Measurements from ENCODE around the gene USP35. TPM values are rescaled to one million over a fixed set of nuclear protein-coding genes. Genes with fewer than 3 reads are reported as not detected.

USP35 gene
- total RNA-seq, 4 donors from 2014 or later = 7.1 to 14.5 (median 10.6) TPM

DNA sequence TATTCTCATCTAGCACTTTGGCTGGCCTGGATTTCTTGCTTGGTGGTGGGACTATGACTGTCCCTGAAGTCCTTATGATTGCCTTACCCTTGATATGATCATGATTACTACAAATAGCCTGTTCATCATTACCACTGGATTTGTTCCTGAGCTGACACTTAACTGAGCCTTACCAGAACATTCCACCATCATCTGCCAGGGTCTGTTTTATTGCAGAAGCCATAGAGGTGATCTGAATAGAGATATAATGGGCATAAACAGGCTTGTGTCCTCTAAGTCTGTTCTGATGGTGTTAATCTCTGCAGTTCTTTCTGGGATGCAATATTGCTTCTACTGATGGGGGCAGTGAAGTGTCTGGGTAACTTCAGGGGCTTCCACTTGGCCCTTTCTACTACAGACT is 36.9 kb upstream of the USP35 start:
- no peak overlapping the region for H3K4me3 ChIP-seq
- no peak overlapping the region for H3K27ac ChIP-seq
- no peaks in the 10 kb centered on the region for H3K9me3 ChIP-seq
- no peaks in the 10 kb centered on the region for H3K4me1 ChIP-seq
- ATAC-seq = no peak
- no peaks in the 10 kb centered on the region for H3K27me3 ChIP-seq
- H3K36me3 ChIP-seq = no peaks in the 10 kb centered on the region
- TF ChIP-seq EP300 (IDR thresholded peaks at IDR 0.05) (no peak), POLR2A (IDR thresholded peaks at IDR 0.05) (no peak), POLR2AphosphoS5 (IDR thresholded peaks at IDR 0.05) (no peak)
- TF ChIP-seq, protein P1, sequence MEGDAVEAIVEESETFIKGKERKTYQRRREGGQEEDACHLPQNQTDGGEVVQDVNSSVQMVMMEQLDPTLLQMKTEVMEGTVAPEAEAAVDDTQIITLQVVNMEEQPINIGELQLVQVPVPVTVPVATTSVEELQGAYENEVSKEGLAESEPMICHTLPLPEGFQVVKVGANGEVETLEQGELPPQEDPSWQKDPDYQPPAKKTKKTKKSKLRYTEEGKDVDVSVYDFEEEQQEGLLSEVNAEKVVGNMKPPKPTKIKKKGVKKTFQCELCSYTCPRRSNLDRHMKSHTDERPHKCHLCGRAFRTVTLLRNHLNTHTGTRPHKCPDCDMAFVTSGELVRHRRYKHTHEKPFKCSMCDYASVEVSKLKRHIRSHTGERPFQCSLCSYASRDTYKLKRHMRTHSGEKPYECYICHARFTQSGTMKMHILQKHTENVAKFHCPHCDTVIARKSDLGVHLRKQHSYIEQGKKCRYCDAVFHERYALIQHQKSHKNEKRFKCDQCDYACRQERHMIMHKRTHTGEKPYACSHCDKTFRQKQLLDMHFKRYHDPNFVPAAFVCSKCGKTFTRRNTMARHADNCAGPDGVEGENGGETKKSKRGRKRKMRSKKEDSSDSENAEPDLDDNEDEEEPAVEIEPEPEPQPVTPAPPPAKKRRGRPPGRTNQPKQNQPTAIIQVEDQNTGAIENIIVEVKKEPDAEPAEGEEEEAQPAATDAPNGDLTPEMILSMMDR (IDR thresholded peaks at IDR 0.05) = no peak

DNA sequence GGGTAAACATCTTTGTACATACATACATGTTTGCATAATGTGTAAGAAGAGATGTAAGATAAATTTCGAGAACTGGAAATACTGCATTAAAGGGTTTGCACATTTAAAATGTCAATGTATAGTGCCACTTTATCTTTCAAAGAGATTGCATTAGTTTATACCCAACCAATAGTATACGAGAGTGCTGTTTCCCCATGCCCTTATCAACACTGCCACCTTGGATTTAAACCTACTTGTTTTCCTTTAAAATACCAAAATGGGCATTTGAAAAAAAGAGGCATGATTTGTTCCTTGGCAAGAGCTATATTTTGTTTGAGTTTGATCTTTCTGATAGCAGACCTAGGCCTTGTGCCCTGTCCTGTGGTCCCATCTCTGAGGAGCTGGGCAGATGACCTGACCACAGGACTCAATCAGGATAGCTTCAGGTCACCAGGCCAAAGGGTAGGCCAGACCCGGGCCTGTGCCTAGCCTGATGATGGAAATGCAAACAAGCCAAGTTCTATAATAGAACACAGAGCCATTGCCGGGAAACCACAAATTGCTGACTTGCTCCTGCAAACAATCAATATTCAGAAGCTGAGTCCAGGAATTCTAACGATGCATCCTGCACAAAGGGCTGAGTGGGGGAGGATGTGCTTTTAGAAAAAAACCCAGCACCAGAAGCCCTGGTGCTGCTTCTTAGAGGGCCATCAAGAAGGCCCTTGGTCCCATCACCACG is 32.4 kb upstream of the USP35 start:
- H3K36me3 ChIP-seq = no peaks in the 10 kb centered on the region
- H3K4me3 ChIP-seq = no peak overlapping the region
- TF ChIP-seq EP300 (IDR thresholded peaks at IDR 0.05) (no peak), POLR2A (IDR thresholded peaks at IDR 0.05) (no peak), POLR2AphosphoS5 (IDR thresholded peaks at IDR 0.05) (no peak)
- TF ChIP-seq, protein P1 (IDR thresholded peaks at IDR 0.05) = no peak
- H3K4me1 ChIP-seq = peaks cover 0 to 18% (median 0%) of the 10 kb centered on the region in 3 donors
- no peaks in the 10 kb centered on the region for H3K9me3 ChIP-seq
- no peaks in the 10 kb centered on the region for H3K27me3 ChIP-seq
- ATAC-seq = no peak
- 63 to 74% methylated on average over 3 to 4 of the region's 6 CpGs for WGBS, 2 donors (ENCODE audit: low coverage in 1 of 2)
- H3K27ac ChIP-seq = no peak overlapping the region

DNA sequence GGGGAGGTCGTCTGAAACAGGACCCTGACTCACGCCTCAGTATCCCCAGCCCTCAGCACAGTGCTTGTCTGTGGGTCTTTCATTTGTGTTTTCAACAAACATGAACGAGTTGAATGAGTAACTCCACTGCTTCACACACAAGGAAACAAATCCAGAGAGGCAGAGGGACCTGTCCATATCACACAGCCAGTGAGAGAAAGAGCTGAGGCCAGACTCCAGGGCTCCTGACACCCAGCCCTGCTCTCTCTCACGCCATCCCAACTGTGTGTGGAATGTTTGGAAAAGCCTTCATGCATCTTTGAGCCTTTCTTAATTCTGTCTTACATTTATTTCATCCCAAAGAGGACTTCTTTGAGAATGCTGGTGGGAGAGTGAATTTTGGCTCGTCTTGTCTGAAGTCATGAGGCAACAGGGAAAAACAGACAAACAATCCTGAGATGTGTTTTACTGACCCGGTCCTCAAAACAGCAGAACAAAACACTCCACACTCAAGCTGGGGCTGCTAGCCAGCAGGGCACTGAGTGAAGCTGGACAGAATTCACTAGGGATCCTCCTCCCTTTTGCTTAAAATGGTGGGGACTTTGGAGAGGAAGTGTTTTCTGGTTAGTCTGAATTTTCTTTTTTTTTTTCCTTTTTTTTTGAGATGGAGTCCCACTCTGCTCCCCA is 29.6 kb upstream of the USP35 start:
- ATAC-seq = peak; percentile 47
- H3K27ac ChIP-seq = peak overlapping the region in 3 of 4 donors; percentile 24 to 55 (median 47)
- no peaks in the 10 kb centered on the region for H3K36me3 ChIP-seq
- H3K27me3 ChIP-seq = no peaks in the 10 kb centered on the region
- H3K4me1 ChIP-seq = peaks cover 0 to 42% (median 9%) of the 10 kb centered on the region in 3 donors
- 16 to 38% methylated on average over 3 of the region's 6 CpGs for WGBS, 2 donors (ENCODE audit: low coverage in 1 of 2)
- no peaks in the 10 kb centered on the region for H3K9me3 ChIP-seq
- no peak overlapping the region for H3K4me3 ChIP-seq
- TF ChIP-seq EP300 (IDR thresholded peaks at IDR 0.05) = no peak
- TF ChIP-seq, protein P1 (IDR thresholded peaks at IDR 0.05) = no peak

DNA sequence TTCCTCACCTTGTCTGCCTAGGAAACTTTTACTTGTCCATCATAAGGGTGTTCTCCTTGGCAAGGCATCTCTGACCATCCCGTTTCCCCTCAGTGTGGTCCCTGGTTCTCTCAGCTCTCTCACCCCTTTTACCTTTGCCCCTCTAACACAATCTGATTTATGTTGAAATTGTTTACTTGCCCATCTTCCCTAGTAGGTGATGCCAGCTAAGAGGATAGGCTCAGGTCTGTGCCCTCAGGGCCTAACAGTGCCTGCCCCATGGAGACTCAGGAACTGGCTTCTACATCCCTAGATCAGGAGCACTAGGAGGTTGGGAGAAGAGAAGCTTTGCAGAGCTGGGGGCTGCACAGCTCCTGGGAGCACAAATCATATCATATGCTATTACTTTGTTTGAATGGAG is 28.2 kb upstream of the USP35 start:
- Histone ChIP-seq H3K9me3 (no peaks in the 10 kb centered on the region), H3K27me3 (no peaks in the 10 kb centered on the region), H3K4me3 (no peak overlapping the region), H3K36me3 (no peaks in the 10 kb centered on the region), H3K4me1 (peaks cover 0 to 45% (median 9%) of the 10 kb centered on the region in 3 donors), H3K27ac (no peak overlapping the region)
- no peak for TF ChIP-seq EP300 (IDR thresholded peaks at IDR 0.05)
- TF ChIP-seq POLR2A (IDR thresholded peaks at IDR 0.05) = no peak
- TF ChIP-seq POLR2AphosphoS5 (IDR thresholded peaks at IDR 0.05) = no peak
- TF ChIP-seq, protein P1 (IDR thresholded peaks at IDR 0.05) = no peak
- 88 to 100% methylated on average over 1 of the region's 1 CpG for WGBS, 2 donors (ENCODE audit: low coverage in 1 of 2)
- no peak for ATAC-seq

DNA sequence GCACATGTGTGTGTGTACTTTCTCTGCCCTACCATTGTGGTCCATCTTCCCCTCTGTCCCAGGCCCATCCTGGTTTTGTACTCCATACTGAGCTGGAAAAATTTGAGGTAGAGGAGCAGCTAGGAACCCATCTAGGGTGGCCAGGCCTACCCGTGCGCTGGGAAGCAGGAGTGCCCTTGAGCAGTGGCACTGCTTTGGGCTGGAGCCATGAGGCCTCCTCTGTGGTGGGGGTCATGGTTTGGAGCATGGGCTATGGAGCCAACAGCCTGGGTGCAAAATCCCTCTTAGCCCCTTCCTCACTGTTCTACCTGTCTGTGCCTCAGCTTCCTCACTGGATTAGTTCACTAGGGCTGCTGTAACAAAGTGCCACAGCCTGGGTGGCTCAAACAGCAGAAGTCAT is 27.4 kb upstream of the USP35 start:
- TF ChIP-seq POLR2AphosphoS5 (IDR thresholded peaks at IDR 0.05) = no peak
- TF ChIP-seq EP300 (IDR thresholded peaks at IDR 0.05) = no peak
- TF ChIP-seq, protein P1 (IDR thresholded peaks at IDR 0.05) = no peak
- no peak for TF ChIP-seq POLR2A (IDR thresholded peaks at IDR 0.05)
- H3K9me3 ChIP-seq = no peaks in the 10 kb centered on the region
- peaks cover 0 to 45% (median 9%) of the 10 kb centered on the region in 3 donors for H3K4me1 ChIP-seq
- peak overlapping the region in 2 of 4 donors; percentile 48 to 51 for H3K27ac ChIP-seq
- no peak for ATAC-seq
- 100% methylated on average over 2 of the region's 2 CpGs for WGBS, 2 donors (ENCODE audit: low coverage in 1 of 2)
- no peaks in the 10 kb centered on the region for H3K27me3 ChIP-seq
- H3K36me3 ChIP-seq = no peaks in the 10 kb centered on the region
- no peak overlapping the region for H3K4me3 ChIP-seq
